Endothelial cell of umbilical vein (primary cell): ENCODE results near the gene FZD7. TPM values are rescaled to one million over a fixed set of nuclear protein-coding genes. Genes with fewer than 3 reads are reported as not detected.

Experiments used
- Bru-seq: library from RNA; stranded (reverse); fragments of 400-500 nt; gene quantifications from one replicate; lab custom pipeline; 2021; lab: Mats Ljungman, UMichigan
- BruChase-seq, 2 experiments: library from RNA; stranded (reverse); fragments of 400-500 nt; gene quantifications; one replicate each; lab custom pipeline; 2021; lab: Mats Ljungman, UMichigan
- BruUV-seq: library from RNA; stranded (reverse); fragments of 400-500 nt; replicated peaks from 2 replicates; lab custom pipeline; 2021; lab: Mats Ljungman, UMichigan
- CTCF ChIA-PET: fragments of 300-600, 350-600 bp; sonication (Branson Sonifier 250); formaldehyde crosslinking; loops from one replicate; lab custom pipeline; 2021; ENCODE audit warnings: antibody characterized with exemption, inconsistent platforms; lab: Charles Lee
- POLR2A ChIA-PET: fragments of 300-600, 350-600 bp; sonication (Branson Sonifier 250); formaldehyde crosslinking; loops from one replicate; lab custom pipeline; 2021; ENCODE audit warnings: antibody characterized with exemption, inconsistent platforms; lab: Charles Lee
- DNase-seq: peaks from one replicate; pipeline ENCODE4 v3.0.0-alpha.2; 2011; ENCODE audit warnings: low read depth, low spot score
- FAIRE-seq: peaks from 2 replicates; lab custom pipeline; 2011; peaks lifted over from hg19 to GRCh38; lab: Jason Lieb, UNC
- H2AFZ ChIP-seq: 2 replicates; pipeline ENCODE4 v1.6.0; 2012; ENCODE audit warnings: low read depth, low read length, control low read depth, inconsistent platforms
- H3K27ac ChIP-seq: 2 replicates; pipeline ENCODE4 v1.5.1; 2011; ENCODE audit warnings: low read depth, mild to moderate bottlenecking, control low read depth, low read length, moderate library complexity; ENCODE audit not compliant: insufficient read depth
- H3K27me3 ChIP-seq, 2 experiments: 2 replicates each; pipeline versions ENCODE4 v1.6.0 to v1.6.1; 2011; ENCODE audit warnings: low read length in 2 of 2, mixed read lengths in 1 of 2; ENCODE audit not compliant: control insufficient read depth in 2 of 2, insufficient read depth in 2 of 2
- H3K36me3 ChIP-seq, 2 experiments: 2 replicates in 1 of 2; 3 replicates in 1 of 2; pipeline ENCODE4 v1.5.1; 2011; ENCODE audit warnings: low read length in 2 of 2, mild to moderate bottlenecking in 1 of 2, moderate library complexity in 1 of 2; ENCODE audit not compliant: control insufficient read depth in 2 of 2, insufficient read depth in 2 of 2; ENCODE audit errors: extremely low read depth in 1 of 2
- H3K4me1 ChIP-seq: 3 replicates; pipeline ENCODE4 v1.5.1; 2011; ENCODE audit warnings: mild to moderate bottlenecking, low read length; ENCODE audit not compliant: control insufficient read depth, insufficient read depth; ENCODE audit errors: extremely low read depth
- H3K4me2 ChIP-seq: 2 replicates; pipeline ENCODE4 v1.6.1; 2011; ENCODE audit warnings: low read length, control low read depth, mixed read lengths; ENCODE audit not compliant: insufficient read depth
- H3K4me3 ChIP-seq, 3 experiments: fragments of 200-600 bp in 1 of 3; sonication (generic), shearing (Covaris generic) in 1 of 3; replicated peaks in 1 of 3; 2 replicates each; pipeline ENCODE4 v1.5.1; 2011 to 2016; ENCODE audit warnings: control low read depth in 3 of 3, low read length in 3 of 3, mild to moderate bottlenecking in 2 of 3, inconsistent platforms in 1 of 3, low read depth in 1 of 3, moderate library complexity in 1 of 3; ENCODE audit not compliant: insufficient read depth in 1 of 3
- H3K79me2 ChIP-seq: 2 replicates; pipeline ENCODE4 v1.6.0; 2012; ENCODE audit warnings: low read length, inconsistent platforms; ENCODE audit not compliant: control insufficient read depth, insufficient read depth
- H3K9ac ChIP-seq: replicated peaks from 2 replicates; pipeline ENCODE3; 2011; ENCODE audit warnings: low read length, control low read depth; ENCODE audit not compliant: insufficient read depth; ENCODE audit errors: extremely low read depth
- H3K9me1 ChIP-seq: replicated peaks from 3 replicates; pipeline ENCODE4 v1.6.0; 2011; ENCODE audit warnings: mild to moderate bottlenecking, low read length; ENCODE audit not compliant: control insufficient read depth, insufficient read depth; ENCODE audit errors: extremely low read depth
- H3K9me3 ChIP-seq: replicated peaks from 2 replicates; pipeline ENCODE4 v1.5.1; 2012; ENCODE audit warnings: low read length, inconsistent platforms; ENCODE audit not compliant: control insufficient read depth, insufficient read depth
- H4K20me1 ChIP-seq: replicated peaks from 2 replicates; pipeline ENCODE3; 2011; ENCODE audit warnings: mild to moderate bottlenecking, low read length; ENCODE audit not compliant: control insufficient read depth, insufficient read depth; ENCODE audit errors: extremely low read depth
- JUN ChIP-seq: IDR thresholded peaks from 2 replicates; pipeline ENCODE4 v1.6.1; 2011; ENCODE audit warnings: borderline replicate concordance, low read depth; ENCODE audit not compliant: insufficient read length, insufficient read depth
- dilution Hi-C: fragments of 300-500 bp; cut with MboI; formaldehyde crosslinking; loops from one replicate; pipeline ENCODE4 v1.15.0; 2019; ENCODE audit warnings: low sequenced_read_pairs; ENCODE audit not compliant: extremely low pct_ligation_motif_present
- intact Hi-C: fragments of 100-400 bp; cut with micrococcal nuclease; formaldehyde crosslinking; loops from one replicate; pipeline ENCODE4 v1.10.0; 2022
- long read RNA-seq: library from polyadenylated mRNA; stranded (forward); transcript quantifications from one replicate; pipeline ENCODE4 v2.0.0, GENCODE V29; 2021
- polyA minus RNA-seq, 3 experiments: library from RNA; depleted of rRNA, polyadenylated mRNA; stranded (reverse); fragments of >200 nt; gene quantifications; 1 replicate in 1 of 3; 2 replicates in 2 of 3; pipeline ENCODE4 v1.2.3, GENCODE V29; 2011
- polyA plus RNA-seq, 4 experiments: library from polyadenylated mRNA; depleted of rRNA in 3 of 4; stranded (reverse) in 3 of 4; unstranded in 1 of 4; fragments of >200 nt; gene quantifications; 2 replicates each; pipeline versions ENCODE4 v1.2.1 to v1.2.3, GENCODE V29; 2011 to 2012; ENCODE audit warnings: missing spikeins in 1 of 4
- total RNA-seq: library from RNA; stranded (reverse); gene quantifications from 2 replicates; pipeline ENCODE4 v1.2.3, GENCODE V29; 2021
- TF ChIP-seq, protein P1 (sequence below), 2 donors: IDR thresholded peaks; 1 replicate in 1 of 2; 2 replicates in 1 of 2; pipeline ENCODE4 v1.5.1; 2011; ENCODE audit warnings: low read length in 2 of 2, mild to moderate bottlenecking in 2 of 2, moderate library complexity in 2 of 2, control low read depth in 1 of 2, inconsistent platforms in 1 of 2, low read depth in 1 of 2; ENCODE audit not compliant: insufficient read depth in 1 of 2; ENCODE audit errors: extremely low read depth in 1 of 2

The FZD7 gene
- total RNA-seq (0.23 and 0.29 TPM in 2 replicates), polyA plus RNA-seq (0.15 and 0.22 TPM in 2 replicates), polyA minus RNA-seq (0.06 and 0.22 TPM in 2 replicates), Bru-seq, nascent RNA (percentile 20 among the genes with signal in this experiment), BruChase-seq, experiment 1, labeled RNA remaining after a 6-hour chase (percentile 18 among the genes with signal in this experiment), BruChase-seq, experiment 2, labeled RNA remaining after a 2-hour chase (percentile 22 among the genes with signal in this experiment)
- 0.10 and 0.11 TPM in 2 replicates for polyA plus RNA-seq (2011; cell fraction: cytosol; rRNA removed)
- 0.10 and 0.17 TPM in 2 replicates for polyA plus RNA-seq (2011; cell fraction: nucleus; rRNA removed)
- 0.08 and 0.14 TPM in 2 replicates for polyA plus RNA-seq (2012)
- polyA minus RNA-seq (2011; cell fraction: cytosol; rRNA and poly(A)+ RNA removed) = 8.5 TPM
- polyA minus RNA-seq (2011; cell fraction: nucleus; rRNA and poly(A)+ RNA removed) = 0.10 and 0.43 TPM in 2 replicates
- long read RNA-seq = 0 reads

DNA sequence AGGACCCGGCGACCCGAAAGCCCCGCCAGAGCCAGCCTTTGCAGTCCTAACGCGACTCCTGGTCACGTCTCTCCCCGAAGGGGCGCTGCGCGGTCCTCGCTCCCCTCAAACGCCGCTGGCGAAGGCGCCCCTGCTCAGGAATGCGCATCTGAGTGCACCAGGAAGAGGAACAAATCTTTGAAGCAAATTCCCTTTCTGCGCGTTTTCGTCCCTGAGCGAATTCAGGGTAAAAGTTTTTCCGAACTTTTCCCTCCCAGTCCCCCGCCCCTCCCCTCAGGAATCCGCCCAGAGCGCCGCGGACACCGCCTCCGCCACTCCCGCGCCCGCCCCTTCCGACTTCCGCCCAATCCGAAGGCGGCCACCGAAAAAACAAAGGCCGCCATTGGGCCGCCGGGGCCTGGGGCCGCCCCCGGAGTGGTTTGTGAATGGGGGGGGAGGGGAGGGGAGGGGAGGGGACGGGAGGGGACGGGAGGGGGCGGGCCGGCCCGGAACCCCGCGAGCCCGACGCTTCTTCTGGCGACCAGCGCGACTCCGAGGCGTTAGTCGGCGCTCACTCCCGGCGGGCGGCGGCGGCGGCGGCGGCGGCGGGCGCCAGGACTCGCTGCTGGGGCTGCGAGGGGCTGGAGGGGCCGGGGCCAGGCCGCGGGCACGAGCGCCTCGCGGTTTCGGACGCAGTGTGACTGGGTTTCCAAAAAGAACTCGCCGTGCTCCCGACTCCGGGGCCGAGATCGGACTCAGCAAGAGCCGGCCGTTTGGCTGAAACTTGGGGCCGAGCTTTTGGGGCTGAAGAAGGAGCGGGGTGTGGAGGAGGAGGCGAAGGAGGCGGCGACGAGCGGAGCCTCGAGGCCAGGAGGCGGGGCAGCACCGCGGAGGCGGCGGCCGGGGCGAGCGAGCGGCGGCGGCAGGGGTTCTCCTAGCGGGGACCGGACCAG is at the start of gene FZD7:
Gene FZD7 (plus strand): TSS at position 539 of the 932 bp plus-strand sequence. CDS start 793 bp downstream, outside the sequence.
- TF ChIP-seq, protein P1, sequence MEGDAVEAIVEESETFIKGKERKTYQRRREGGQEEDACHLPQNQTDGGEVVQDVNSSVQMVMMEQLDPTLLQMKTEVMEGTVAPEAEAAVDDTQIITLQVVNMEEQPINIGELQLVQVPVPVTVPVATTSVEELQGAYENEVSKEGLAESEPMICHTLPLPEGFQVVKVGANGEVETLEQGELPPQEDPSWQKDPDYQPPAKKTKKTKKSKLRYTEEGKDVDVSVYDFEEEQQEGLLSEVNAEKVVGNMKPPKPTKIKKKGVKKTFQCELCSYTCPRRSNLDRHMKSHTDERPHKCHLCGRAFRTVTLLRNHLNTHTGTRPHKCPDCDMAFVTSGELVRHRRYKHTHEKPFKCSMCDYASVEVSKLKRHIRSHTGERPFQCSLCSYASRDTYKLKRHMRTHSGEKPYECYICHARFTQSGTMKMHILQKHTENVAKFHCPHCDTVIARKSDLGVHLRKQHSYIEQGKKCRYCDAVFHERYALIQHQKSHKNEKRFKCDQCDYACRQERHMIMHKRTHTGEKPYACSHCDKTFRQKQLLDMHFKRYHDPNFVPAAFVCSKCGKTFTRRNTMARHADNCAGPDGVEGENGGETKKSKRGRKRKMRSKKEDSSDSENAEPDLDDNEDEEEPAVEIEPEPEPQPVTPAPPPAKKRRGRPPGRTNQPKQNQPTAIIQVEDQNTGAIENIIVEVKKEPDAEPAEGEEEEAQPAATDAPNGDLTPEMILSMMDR (IDR thresholded peaks at IDR 0.05; ENCODE audit: extremely low read depth in 1 of 2, insufficient read depth in 1 of 2, low read depth in 1 of 2, low read length in 2 of 2) = peak in 1 of 2 donors; percentile 18
- TF ChIP-seq JUN = no peak
- Histone ChIP-seq H3K36me3 (no peaks in the 10 kb centered on the region), H3K79me2 (no peaks in the 10 kb centered on the region), H3K9ac (no peak within 1 kb of the TSS), H3K27ac (no peak within 1 kb of the TSS), H3K9me1 (no peaks in the 10 kb centered on the region), H3K27me3 (peaks cover 64 to 81% of the 10 kb centered on the region in 2 experiments), H3K4me3 (peak within 1 kb of the TSS; percentile 49 to 77 (median 62)), H3K4me2 (peak within 1 kb of the TSS; percentile 74), H3K4me1 (peaks cover 10% of the 10 kb centered on the region), H2AFZ (peak within 1 kb of the TSS; percentile 95), H4K20me1 (no peaks in the 10 kb centered on the region), H3K9me3 (no peaks in the 10 kb centered on the region)
- ChIA-PET CTCF (no interaction called here), POLR2A (no interaction called here)
- BruUV-seq = no TSS peak
- DNase-seq (peak; percentile 71), FAIRE-seq (peak; percentile 85)
- intact Hi-C loops (loop anchor here (2.0 to 10.0 kb wide), 2 partner anchors 173 to 239 kb away; no protein-coding TSS in a partner anchor), dilution Hi-C loops (no loop called here)
